ENCODE results near the gene ZNF423.

Gene ZNF423

GRCh38 chr16:49441366-49441780, 414.5 kb downstream of the ZNF423 start:
- H3K4me3 ChIP-seq (ENCODE audit: low read length) = no peak overlapping the region
- TF ChIP-seq CTCF (IDR thresholded peaks at IDR 0.05; ENCODE audit: insufficient read depth, low read depth, low read length, missing control alignments) = no peak
- DNase-seq (ENCODE audit: low read depth) = no peak

GRCh38 chr16:49440156-49441065, 415.5 kb downstream of the ZNF423 start:
- no peak overlapping the region for H3K4me3 ChIP-seq (ENCODE audit: low read length)
- no peak for DNase-seq (ENCODE audit: low read depth)
- TF ChIP-seq CTCF (IDR thresholded peaks at IDR 0.05; ENCODE audit: insufficient read depth, low read depth, low read length, missing control alignments) = no peak

- no peak for TF ChIP-seq CTCF (IDR thresholded peaks at IDR 0.05; ENCODE audit: insufficient read depth, low read depth, low read length, missing control alignments)
- DNase-seq (ENCODE audit: low read depth) = no peak
- H3K4me3 ChIP-seq (ENCODE audit: low read length) = no peak overlapping the region
These were observed 416.2 kb downstream of the ZNF423 start for GRCh38 chr16:49439676-49440075.

- no peak overlapping the region for H3K4me3 ChIP-seq (ENCODE audit: low read length)
- no peak for TF ChIP-seq CTCF (IDR thresholded peaks at IDR 0.05; ENCODE audit: insufficient read depth, low read depth, low read length, missing control alignments)
- no peak for DNase-seq (ENCODE audit: low read depth)
These were observed 416.9 kb downstream of the ZNF423 start for GRCh38 chr16:49439050-49439449.
